CD14-positive monocyte (primary cell): ENCODE measurements around the gene GRM8. TPM values are rescaled to one million over a fixed set of nuclear protein-coding genes. Genes with fewer than 3 reads are reported as not detected.

ENCODE experiments used
- DNase-seq, 3 donors: peaks; one replicate each; pipeline ENCODE4 v3.0.0-alpha.2; 2011 to 2022
- H2AFZ ChIP-seq: 2 replicates; pipeline ENCODE4 v1.6.0; 2012; ENCODE audit warnings: mild to moderate bottlenecking, low read depth, low read length, inconsistent platforms; ENCODE audit not compliant: insufficient read depth, poor library complexity, severe bottlenecking
- H3K27ac ChIP-seq, 2 donors: 1 replicate in 1 of 2; 2 replicates in 1 of 2; pipeline ENCODE4 v1.5.1; 2012 to 2013; ENCODE audit warnings: low read length in 2 of 2, control low read depth in 1 of 2, inconsistent platforms in 1 of 2, low read depth in 1 of 2, mild to moderate bottlenecking in 1 of 2
- H3K27me3 ChIP-seq, 2 donors: one replicate each; pipeline versions ENCODE4 v1.6.0 to v1.6.1; 2011 to 2013; ENCODE audit warnings: low read length in 2 of 2; ENCODE audit not compliant: control insufficient read depth in 2 of 2, insufficient read depth in 2 of 2
- H3K36me3 ChIP-seq, 2 donors: replicated peaks in 1 of 2; 1 replicate in 1 of 2; 2 replicates in 1 of 2; pipeline versions ENCODE4 v1.5.1 to v1.6.1; 2012 to 2013; ENCODE audit warnings: low read length in 2 of 2, control low read depth in 1 of 2, inconsistent platforms in 1 of 2, mild to moderate bottlenecking in 1 of 2; ENCODE audit not compliant: insufficient read depth in 2 of 2, control insufficient read depth in 1 of 2
- H3K4me1 ChIP-seq, 2 donors: 1 replicate in 1 of 2; 2 replicates in 1 of 2; pipeline versions ENCODE4 v1.5.1 to v1.6.1; 2012 to 2013; ENCODE audit warnings: low read length in 2 of 2, control low read depth in 1 of 2, inconsistent platforms in 1 of 2, mild to moderate bottlenecking in 1 of 2, moderate library complexity in 1 of 2; ENCODE audit not compliant: insufficient read depth in 2 of 2, control insufficient read depth in 1 of 2
- H3K4me2 ChIP-seq: replicated peaks from 2 replicates; pipeline ENCODE3; 2012; ENCODE audit warnings: low read length, moderate library complexity, mild to moderate bottlenecking; ENCODE audit not compliant: poor library complexity, severe bottlenecking; ENCODE audit errors: extremely low read depth
- H3K4me3 ChIP-seq, 3 experiments: fragments of 200-600 bp in 1 of 3; sonication (generic) in 1 of 3; replicated peaks in 1 of 3; 1 replicate in 2 of 3; 2 replicates in 1 of 3; pipeline ENCODE4 v1.5.1; 2011 to 2013; ENCODE audit warnings: low read length in 3 of 3, mild to moderate bottlenecking in 3 of 3, control low read depth in 2 of 3, low read depth in 2 of 3, inconsistent platforms in 1 of 3, moderate library complexity in 1 of 3
- H3K79me2 ChIP-seq: 2 replicates; pipeline ENCODE4 v1.6.0; 2012; ENCODE audit warnings: mild to moderate bottlenecking, control low read depth, inconsistent platforms, low read length, moderate library complexity; ENCODE audit not compliant: insufficient read depth
- H3K9ac ChIP-seq: 2 replicates; pipeline ENCODE4 v1.6.0; 2017; ENCODE audit warnings: low read length, mild to moderate bottlenecking; ENCODE audit not compliant: insufficient read depth, poor library complexity, severe bottlenecking
- H3K9me3 ChIP-seq, 2 donors: replicated peaks in 1 of 2; 1 replicate in 1 of 2; 2 replicates in 1 of 2; pipeline versions ENCODE4 v1.5.1 to v1.6.1; 2012 to 2013; ENCODE audit warnings: low read length in 2 of 2, control low read depth in 1 of 2; ENCODE audit not compliant: control insufficient read depth in 1 of 2, insufficient read depth in 1 of 2
- H4K20me1 ChIP-seq: 2 replicates; pipeline ENCODE4 v1.6.0; 2012; ENCODE audit warnings: mild to moderate bottlenecking, low read length, control low read depth, moderate library complexity; ENCODE audit not compliant: insufficient read depth
- H3K27ac Mint-ChIP-seq, 7 donors: one replicate each; pipeline ENCODE4 v1.8.0; 2020; ENCODE audit warnings: mild to moderate bottlenecking in 7 of 7, mixed read lengths in 7 of 7, moderate library complexity in 6 of 7, inconsistent platforms in 2 of 7
- H3K27me3 Mint-ChIP-seq, 3 donors: one replicate each; pipeline ENCODE4 v1.8.0; 2021 to 2022; ENCODE audit warnings: low read depth in 3 of 3, mild to moderate bottlenecking in 3 of 3, mixed read lengths in 3 of 3, moderate library complexity in 3 of 3, inconsistent platforms in 1 of 3
- H3K36me3 Mint-ChIP-seq, 2 donors: one replicate each; pipeline ENCODE4 v1.8.0; 2020; ENCODE audit warnings: mixed read lengths in 2 of 2, inconsistent platforms in 1 of 2, mild to moderate bottlenecking in 1 of 2
- H3K4me1 Mint-ChIP-seq: one replicate; pipeline ENCODE4 v1.8.0; 2020; ENCODE audit warnings: mild to moderate bottlenecking, mixed read lengths
- H3K4me3 Mint-ChIP-seq, 2 donors: one replicate each; pipeline ENCODE4 v1.8.0; 2020; ENCODE audit warnings: mild to moderate bottlenecking in 2 of 2, mixed read lengths in 2 of 2, moderate library complexity in 1 of 2
- H3K9me3 Mint-ChIP-seq, 7 donors: one replicate each; pipeline ENCODE4 v1.8.0; 2020 to 2022; ENCODE audit warnings: mixed read lengths in 7 of 7, mild to moderate bottlenecking in 6 of 7, moderate library complexity in 6 of 7, inconsistent platforms in 2 of 7
- CTCF ChIP-seq: fragments of 200-600 bp; IDR thresholded peaks from one replicate; pipeline ENCODE4 v1.8.0; 2022; ENCODE audit warnings: antibody characterized with exemption, mild to moderate bottlenecking
- WGBS: methylation state at CpG from one replicate; pipeline ENCODE4 v1.1.5; 2013; ENCODE audit warnings: missing lambda C conversion rate; ENCODE audit not compliant: insufficient coverage; 5-methylcytosine and 5-hydroxymethylcytosine counted together
- intact Hi-C, 2 donors: fragments of 100-400 bp; cut with micrococcal nuclease; formaldehyde crosslinking; loops; one replicate each; pipeline versions ENCODE4 v1.15.0 to v1.15.1; 2023
- polyA plus RNA-seq, 3 donors: library from polyadenylated mRNA; depleted of rRNA in 1 of 3; unstranded in 2 of 3; stranded (reverse) in 1 of 3; fragments of 300-500 nt in 2 of 3; fragments of >200 nt in 1 of 3; fragmentation: Illumina TruSeq in 2 of 3; gene quantifications; 1 replicate in 2 of 3; 2 replicates in 1 of 3; pipeline ENCODE4 v1.2.3, GENCODE V29; 2012 to 2021

The GRM8 gene
- polyA plus RNA-seq, 3 donors, result not detected

- Histone ChIP-seq H3K27me3 (no peaks in the 10 kb centered on the region), H2AFZ (no peak overlapping the region), H3K9me3 (no peaks in the 10 kb centered on the region), H4K20me1 (no peaks in the 10 kb centered on the region), H3K4me1 (no peaks in the 10 kb centered on the region), H3K27ac (no peak overlapping the region), H3K36me3 (no peaks in the 10 kb centered on the region), H3K79me2 (no peaks in the 10 kb centered on the region), H3K9ac (no peak overlapping the region), H3K4me3 (no peak overlapping the region), H3K4me2 (no peak overlapping the region)
- intact Hi-C loops, result no loop called here
- Mint-ChIP-seq H3K27me3 (peaks cover 0 to 1% (median 0%) of the 10 kb centered on the region in 3 donors), H3K4me3 (no peak overlapping the region), H3K36me3 (no peaks in the 10 kb centered on the region), H3K9me3 (peaks cover 0 to 5% (median 0%) of the 10 kb centered on the region in 7 donors), H3K4me1 (no peaks in the 10 kb centered on the region), H3K27ac (no peak overlapping the region)
- no peak for TF ChIP-seq CTCF
- no peak for DNase-seq
Measured at GRCh38 chr7:126973066-126973465, 279.7 kb downstream of the GRM8 start.

GRCh38 chr7:126972571-126972970 is 280.2 kb downstream of the GRM8 start:
- Histone ChIP-seq H3K9me3 (no peaks in the 10 kb centered on the region), H3K4me1 (no peaks in the 10 kb centered on the region), H3K27me3 (no peaks in the 10 kb centered on the region), H3K79me2 (no peaks in the 10 kb centered on the region), H2AFZ (no peak overlapping the region), H3K27ac (no peak overlapping the region), H3K36me3 (no peaks in the 10 kb centered on the region), H4K20me1 (no peaks in the 10 kb centered on the region), H3K4me3 (no peak overlapping the region), H3K9ac (no peak overlapping the region), H3K4me2 (no peak overlapping the region)
- DNase-seq, result no peak
- Mint-ChIP-seq H3K4me3 (no peak overlapping the region), H3K27me3 (peaks cover 0 to 1% (median 0%) of the 10 kb centered on the region in 3 donors), H3K36me3 (no peaks in the 10 kb centered on the region), H3K4me1 (no peaks in the 10 kb centered on the region), H3K27ac (no peak overlapping the region), H3K9me3 (peaks cover 0 to 5% (median 0%) of the 10 kb centered on the region in 7 donors)
- no CpG with 5 or more reads among the region's 1 CpG for WGBS
- intact Hi-C loops, result no loop called here
- no peak for TF ChIP-seq CTCF
